Measurements from ENCODE around the gene TRERF1. TPM values are rescaled to one million over a fixed set of nuclear protein-coding genes. Genes with fewer than 3 reads are reported as not detected.

The TRERF1 gene
- total and polyA plus RNA-seq, 2 of the 8 experiments (the other 6 are each of a cell fraction or from before 2014, with no cell fraction given): 10.8 to 21.5 TPM

DNA sequence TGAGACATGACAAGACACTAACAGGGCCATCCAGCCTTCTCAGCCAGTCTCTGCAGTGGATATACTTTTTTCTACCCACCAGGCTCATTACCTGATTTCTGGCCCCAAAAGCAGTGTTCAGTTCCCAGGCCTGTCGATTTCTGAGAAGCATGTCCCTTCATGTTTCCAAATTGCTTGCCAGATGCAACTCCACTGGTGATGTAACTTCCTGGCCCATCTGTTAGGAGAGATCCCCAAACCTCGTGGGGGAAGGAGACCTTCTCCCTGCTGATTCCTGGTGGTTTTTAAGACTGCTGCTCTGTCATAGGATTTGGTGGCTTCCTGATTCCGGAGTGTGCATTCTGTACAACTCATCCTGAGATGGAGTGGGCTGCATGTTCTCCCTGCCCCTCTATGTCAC, 202.4 kb downstream of the TRERF1 start (continued):
- TF ChIP-seq ATF2 (IDR thresholded peaks at IDR 0.05; ENCODE audit: low read length) (no peak), CTBP2 (IDR thresholded peaks at IDR 0.05; ENCODE audit: borderline replicate concordance, insufficient read depth, insufficient read length, low read length) (no peak), JUND (IDR thresholded peaks at IDR 0.05; ENCODE audit: low read length) (no peak), PHF8 (conservative IDR thresholded peaks at IDR 0.05; ENCODE audit: low read depth, low read length) (no peak)
- TF ChIP-seq, protein P1, sequence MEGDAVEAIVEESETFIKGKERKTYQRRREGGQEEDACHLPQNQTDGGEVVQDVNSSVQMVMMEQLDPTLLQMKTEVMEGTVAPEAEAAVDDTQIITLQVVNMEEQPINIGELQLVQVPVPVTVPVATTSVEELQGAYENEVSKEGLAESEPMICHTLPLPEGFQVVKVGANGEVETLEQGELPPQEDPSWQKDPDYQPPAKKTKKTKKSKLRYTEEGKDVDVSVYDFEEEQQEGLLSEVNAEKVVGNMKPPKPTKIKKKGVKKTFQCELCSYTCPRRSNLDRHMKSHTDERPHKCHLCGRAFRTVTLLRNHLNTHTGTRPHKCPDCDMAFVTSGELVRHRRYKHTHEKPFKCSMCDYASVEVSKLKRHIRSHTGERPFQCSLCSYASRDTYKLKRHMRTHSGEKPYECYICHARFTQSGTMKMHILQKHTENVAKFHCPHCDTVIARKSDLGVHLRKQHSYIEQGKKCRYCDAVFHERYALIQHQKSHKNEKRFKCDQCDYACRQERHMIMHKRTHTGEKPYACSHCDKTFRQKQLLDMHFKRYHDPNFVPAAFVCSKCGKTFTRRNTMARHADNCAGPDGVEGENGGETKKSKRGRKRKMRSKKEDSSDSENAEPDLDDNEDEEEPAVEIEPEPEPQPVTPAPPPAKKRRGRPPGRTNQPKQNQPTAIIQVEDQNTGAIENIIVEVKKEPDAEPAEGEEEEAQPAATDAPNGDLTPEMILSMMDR (IDR thresholded peaks at IDR 0.05; ENCODE audit: control extremely low read depth in 1 of 3, insufficient read depth in 1 of 3, low read depth in 1 of 3, low read length in 3 of 3): no peak

All from H1 (cell line).